ENCODE data around the gene CBL.

CBL gene

GRCh38 chr11:119202554-119202953 lies 3.6 kb upstream of the CBL start:
- no peak overlapping the region for H3K4me3 Mint-ChIP-seq
- H3K27ac Mint-ChIP-seq = no peak overlapping the region
- peaks cover 22% of the 10 kb centered on the region for H3K4me1 Mint-ChIP-seq
- no peaks in the 10 kb centered on the region for H3K36me3 Mint-ChIP-seq (ENCODE audit: low read depth)
- no peaks in the 10 kb centered on the region for H3K9me3 Mint-ChIP-seq
- no peak for TF ChIP-seq CTCF (IDR thresholded peaks at IDR 0.05; ENCODE audit: unreplicated experiment in 3 of 3)
- H3K27me3 Mint-ChIP-seq (ENCODE audit: low read depth) = peaks cover 4% of the 10 kb centered on the region

- Mint-ChIP-seq H3K4me1 (peaks cover 30% of the 10 kb centered on the region), H3K4me3 (peak overlapping the region in 2 of 3 experiments; percentile 24 to 40), H3K27ac (no peak overlapping the region), H3K27me3 (ENCODE audit: low read depth) (peaks cover 4% of the 10 kb centered on the region), H3K9me3 (no peaks in the 10 kb centered on the region), H3K36me3 (ENCODE audit: low read depth) (no peaks in the 10 kb centered on the region)
- TF ChIP-seq CTCF (IDR thresholded peaks at IDR 0.05; ENCODE audit: unreplicated experiment in 3 of 3) = no peak
Observed at GRCh38 chr11:119204066-119204465, 2.1 kb upstream of the CBL start.

- Mint-ChIP-seq H3K36me3 (ENCODE audit: low read depth) (no peaks in the 10 kb centered on the region), H3K4me3 (peak overlapping the region; percentile 81 to 88 (median 85)), H3K9me3 (no peaks in the 10 kb centered on the region), H3K4me1 (peaks cover 34% of the 10 kb centered on the region), H3K27me3 (ENCODE audit: low read depth) (peaks cover 4% of the 10 kb centered on the region), H3K27ac (peak overlapping the region; percentile 64 to 88 (median 64))
- TF ChIP-seq CTCF (IDR thresholded peaks at IDR 0.05; ENCODE audit: unreplicated experiment in 3 of 3) = no peak
Observed at GRCh38 chr11:119205080-119205479, 1.1 kb upstream of the CBL start.

- Mint-ChIP-seq H3K27ac (peak overlapping the region; percentile 95 to 97 (median 96)), H3K4me1 (peaks cover 34% of the 10 kb centered on the region), H3K36me3 (ENCODE audit: low read depth) (no peaks in the 10 kb centered on the region), H3K27me3 (ENCODE audit: low read depth) (peaks cover 4% of the 10 kb centered on the region), H3K4me3 (peak overlapping the region; percentile 93 to 100 (median 98)), H3K9me3 (no peaks in the 10 kb centered on the region)
- no peak for TF ChIP-seq CTCF (IDR thresholded peaks at IDR 0.05; ENCODE audit: unreplicated experiment in 3 of 3)
Observed at GRCh38 chr11:119206511-119207414, 624 bp downstream of the CBL start.

- peak overlapping the region; percentile 95 to 97 (median 96) for H3K27ac Mint-ChIP-seq
- TF ChIP-seq CTCF (IDR thresholded peaks at IDR 0.05; ENCODE audit: unreplicated experiment in 3 of 3) = no peak
- H3K9me3 Mint-ChIP-seq = no peaks in the 10 kb centered on the region
- H3K4me1 Mint-ChIP-seq = peaks cover 34% of the 10 kb centered on the region
- H3K27me3 Mint-ChIP-seq (ENCODE audit: low read depth) = peaks cover 4% of the 10 kb centered on the region
- H3K36me3 Mint-ChIP-seq (ENCODE audit: low read depth) = no peaks in the 10 kb centered on the region
- peak overlapping the region; percentile 93 to 100 (median 98) for H3K4me3 Mint-ChIP-seq
Observed at GRCh38 chr11:119207415-119207960, 1.3 kb downstream of the CBL start.
